ENCODE results near the gene BMAL2. TPM values are rescaled to one million over a fixed set of nuclear protein-coding genes. Genes with fewer than 3 reads are reported as not detected.

Gene BMAL2
- total and polyA plus RNA-seq, 2 experiments from 2014 or later, result 5.5 to 18.2 TPM

GRCh38 chr12:27335364-27336281 is 3.0 kb downstream of the BMAL2 start (continued):
- TF ChIP-seq EZH2 (IDR thresholded peaks at IDR 0.05; ENCODE audit: low read depth, unreplicated experiment) (no peak), CREB1 (CRISPR knock-in tag; IDR thresholded peaks at IDR 0.05; ENCODE audit: low read depth) (no peak), REST (IDR thresholded peaks at IDR 0.05; ENCODE audit: unreplicated experiment) (no peak), JUNB (IDR thresholded peaks at IDR 0.05; ENCODE audit: unreplicated experiment) (no peak), NANOG (IDR thresholded peaks at IDR 0.05; ENCODE audit: borderline replicate concordance) (no peak), STAT1 (IDR thresholded peaks at IDR 0.05; ENCODE audit: unreplicated experiment) (no peak), EZH2phosphoT487 (IDR thresholded peaks at IDR 0.05; ENCODE audit: unreplicated experiment) (no peak), ETS1 (IDR thresholded peaks at IDR 0.05) (no peak), ZNF331 (CRISPR knock-in tag; IDR thresholded peaks at IDR 0.05; ENCODE audit: low read depth) (no peak)

DNA sequence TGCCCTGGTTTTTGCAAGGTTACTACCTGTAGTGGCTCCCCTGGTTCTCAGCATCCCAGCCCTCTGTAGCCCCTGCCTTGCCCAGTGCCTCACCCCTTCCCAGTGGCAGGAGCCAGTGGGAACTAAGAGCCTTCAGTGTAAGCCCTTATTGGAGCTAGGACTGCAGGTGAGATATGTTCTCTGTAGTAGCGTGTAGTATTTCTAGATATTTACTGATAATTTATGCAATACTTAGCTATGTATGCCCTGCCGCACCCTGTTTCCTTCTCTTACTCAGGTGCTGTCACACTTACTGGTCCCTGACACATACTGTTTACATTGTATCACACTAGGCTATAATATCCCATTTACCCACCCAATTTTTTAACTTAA is 3.6 kb downstream of the BMAL2 start:
- H3K4me3 Mint-ChIP-seq, result no peak overlapping the region
- Histone ChIP-seq H3K36me3 (ENCODE audit: insufficient read depth) (no peaks in the 10 kb centered on the region), H3K4me1 (ENCODE audit: insufficient read depth) (peaks cover 29% of the 10 kb centered on the region), H3K27me3 (ENCODE audit: insufficient read depth) (peaks cover 30% of the 10 kb centered on the region), H3K4me3 (no peak overlapping the region), H2AFZ (no peak overlapping the region), H3K79me2 (replicated peaks; ENCODE audit: insufficient read depth) (peaks cover 62% of the 10 kb centered on the region), H3K4me2 (no peak overlapping the region), H3F3A (replicated peaks; ENCODE audit: low read depth) (no peaks in the 10 kb centered on the region; the same call in 1 of the 2 replicates), H3K27ac (ENCODE audit: low read depth) (no peak overlapping the region), H4K20me1 (replicated peaks; ENCODE audit: insufficient read depth) (peaks cover 6% of the 10 kb centered on the region; the same call in 1 of the 2 replicates), H3K9me2 (ENCODE audit: insufficient read depth) (no peaks in the 10 kb centered on the region)
- no peak for ATAC-seq
- no peak overlapping the region for H3K27ac Mint-ChIP-seq
- no peaks in the 10 kb centered on the region for H3K36me3 Mint-ChIP-seq (ENCODE audit: low read depth)
- DNase-seq (ENCODE audit: low spot score), result no peak
- H3K4me1 Mint-ChIP-seq, result peaks cover 39% of the 10 kb centered on the region
- H3K27me3 Mint-ChIP-seq (ENCODE audit: insufficient read depth, low read depth, poor library complexity), result peaks cover 19% of the 10 kb centered on the region
- H3K9me3 Mint-ChIP-seq, result no peaks in the 10 kb centered on the region
- TF ChIP-seq CREB1 (CRISPR knock-in tag; IDR thresholded peaks at IDR 0.05; ENCODE audit: low read depth), result no peak
- no peak for TF ChIP-seq POLR2AphosphoS5 (IDR thresholded peaks at IDR 0.05; ENCODE audit: low read depth)
- no peak for TF ChIP-seq ZNF114 (CRISPR knock-in tag; IDR thresholded peaks at IDR 0.05)
- TF ChIP-seq EZH2phosphoT487 (IDR thresholded peaks at IDR 0.05; ENCODE audit: unreplicated experiment), result no peak
- no peak for TF ChIP-seq ETS1 (IDR thresholded peaks at IDR 0.05)
- no peak for TF ChIP-seq STAT1 (IDR thresholded peaks at IDR 0.05; ENCODE audit: unreplicated experiment)
